ENCODE measurements around the gene CEMIP.
A peak's percentile ranks its signal among the peaks of the same experiment; 100 is the strongest.

The CEMIP gene

DNA sequence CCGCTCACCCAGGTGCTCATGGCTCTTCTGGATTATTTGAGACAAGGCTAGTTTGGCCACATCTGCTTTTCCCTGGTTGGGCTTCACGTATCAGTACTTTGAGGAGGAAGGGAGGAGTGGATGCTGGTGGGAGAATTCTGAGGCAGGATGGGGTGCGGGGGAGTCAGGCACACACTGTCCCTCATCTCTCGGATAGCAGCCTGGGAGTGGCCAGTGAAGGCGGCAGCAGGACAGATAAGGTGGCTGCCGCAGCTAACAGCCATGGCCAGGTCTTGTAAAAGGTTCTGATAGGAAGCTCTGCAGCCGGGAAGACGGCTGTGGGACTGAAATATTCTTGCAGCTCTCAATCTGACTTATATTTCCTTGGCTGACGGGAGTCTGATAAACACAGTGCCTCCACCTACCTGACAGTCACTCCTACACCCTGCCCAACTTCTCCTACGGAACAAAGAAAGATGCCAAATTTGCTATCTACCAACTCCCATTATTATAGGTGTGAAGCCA lies 123.2 kb downstream of the CEMIP start:
- TF ChIP-seq, protein P1, sequence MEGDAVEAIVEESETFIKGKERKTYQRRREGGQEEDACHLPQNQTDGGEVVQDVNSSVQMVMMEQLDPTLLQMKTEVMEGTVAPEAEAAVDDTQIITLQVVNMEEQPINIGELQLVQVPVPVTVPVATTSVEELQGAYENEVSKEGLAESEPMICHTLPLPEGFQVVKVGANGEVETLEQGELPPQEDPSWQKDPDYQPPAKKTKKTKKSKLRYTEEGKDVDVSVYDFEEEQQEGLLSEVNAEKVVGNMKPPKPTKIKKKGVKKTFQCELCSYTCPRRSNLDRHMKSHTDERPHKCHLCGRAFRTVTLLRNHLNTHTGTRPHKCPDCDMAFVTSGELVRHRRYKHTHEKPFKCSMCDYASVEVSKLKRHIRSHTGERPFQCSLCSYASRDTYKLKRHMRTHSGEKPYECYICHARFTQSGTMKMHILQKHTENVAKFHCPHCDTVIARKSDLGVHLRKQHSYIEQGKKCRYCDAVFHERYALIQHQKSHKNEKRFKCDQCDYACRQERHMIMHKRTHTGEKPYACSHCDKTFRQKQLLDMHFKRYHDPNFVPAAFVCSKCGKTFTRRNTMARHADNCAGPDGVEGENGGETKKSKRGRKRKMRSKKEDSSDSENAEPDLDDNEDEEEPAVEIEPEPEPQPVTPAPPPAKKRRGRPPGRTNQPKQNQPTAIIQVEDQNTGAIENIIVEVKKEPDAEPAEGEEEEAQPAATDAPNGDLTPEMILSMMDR (conservative IDR thresholded peaks at IDR 0.05; ENCODE audit: low read depth, low read length) = no peak
- H3K4me3 ChIP-seq (ENCODE audit: low read depth, low read length) = no peak overlapping the region
- no peak for DNase-seq (ENCODE audit: low read depth)

DNA sequence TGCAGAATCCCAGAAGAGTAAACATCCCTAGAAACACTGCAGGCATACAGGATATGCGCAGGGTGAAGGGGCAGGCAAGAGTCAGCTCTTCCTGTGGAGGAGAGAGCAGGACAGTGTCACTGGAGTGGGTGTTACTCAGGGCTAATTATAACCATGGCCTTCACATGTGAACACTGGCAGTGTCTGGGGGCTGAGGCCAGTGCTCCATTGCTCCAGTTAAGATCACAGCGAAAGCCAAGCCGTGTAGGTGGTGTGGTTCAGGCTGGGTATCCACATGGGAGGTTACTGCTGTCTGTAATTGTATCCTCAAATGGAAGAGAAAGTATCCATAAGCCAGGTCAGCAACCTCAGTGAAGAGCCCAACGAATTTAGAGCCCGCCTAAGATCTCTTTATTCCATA lies 125.8 kb downstream of the CEMIP start:
- TF ChIP-seq, protein P1 (conservative IDR thresholded peaks at IDR 0.05; ENCODE audit: low read depth, low read length) = no peak
- peak; percentile 62 for DNase-seq (ENCODE audit: low read depth)

DNA sequence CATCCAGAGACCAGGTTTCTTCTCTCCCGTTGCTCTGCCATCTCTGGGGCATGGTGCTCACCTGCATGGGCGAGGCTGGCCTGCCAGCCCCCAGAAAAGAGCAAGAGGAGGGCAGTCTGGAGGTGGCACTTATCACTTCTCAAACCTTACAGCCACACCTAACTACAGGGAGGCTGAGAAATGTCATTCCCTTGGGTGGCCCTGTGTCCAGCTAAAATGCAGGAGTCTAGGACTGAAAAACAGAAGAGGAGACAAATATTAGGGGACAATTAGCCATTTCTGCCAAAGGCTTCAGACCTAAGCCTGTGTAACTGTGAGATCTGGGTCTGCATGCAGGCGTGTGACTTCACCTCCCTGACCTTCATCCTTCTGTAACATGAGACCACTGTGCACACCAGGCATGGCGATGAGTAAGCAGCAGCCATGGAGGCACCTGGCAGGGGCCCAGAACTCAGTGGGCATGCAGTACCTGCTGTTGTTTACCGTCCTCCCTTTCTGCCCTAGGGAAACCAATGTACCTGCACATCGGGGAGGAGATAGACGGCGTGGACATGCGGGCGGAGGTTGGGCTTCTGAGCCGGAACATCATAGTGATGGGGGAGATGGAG lies 127.1 kb downstream of the CEMIP start:
- TF ChIP-seq, protein P1 (conservative IDR thresholded peaks at IDR 0.05; ENCODE audit: low read depth, low read length) = no peak
- H3K4me3 ChIP-seq (ENCODE audit: low read depth, low read length) = no peak overlapping the region
- peak; percentile 65 for DNase-seq (ENCODE audit: low read depth)

More for the DNA sequence above, 125.8 kb downstream of the CEMIP start:
- no peak overlapping the region for H3K4me3 ChIP-seq (ENCODE audit: low read depth, low read length)

DNA sequence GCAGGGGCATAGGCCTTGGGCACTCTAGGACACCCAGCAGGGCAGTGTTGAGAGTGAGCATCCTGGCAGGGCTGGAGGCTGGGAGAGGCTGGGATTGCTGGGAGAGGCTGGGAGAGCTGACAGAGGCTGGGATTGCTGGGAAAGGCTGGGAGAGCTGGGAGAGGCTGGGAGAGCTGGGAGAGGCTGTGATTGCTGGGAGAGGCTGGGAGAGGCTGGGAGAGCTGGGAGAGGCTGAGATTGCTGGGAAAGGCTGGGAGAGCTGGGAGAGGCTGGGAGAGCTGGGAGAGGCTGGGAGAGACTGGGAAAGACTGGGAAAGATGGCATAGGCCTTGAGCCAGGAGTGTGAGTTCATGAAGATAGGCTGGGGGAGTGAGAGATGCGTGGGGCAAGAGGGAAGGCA lies 132.7 kb downstream of the CEMIP start:
- no peak for DNase-seq (ENCODE audit: low read depth)
- TF ChIP-seq, protein P1 (conservative IDR thresholded peaks at IDR 0.05; ENCODE audit: low read depth, low read length) = no peak
- no peak overlapping the region for H3K4me3 ChIP-seq (ENCODE audit: low read depth, low read length)

DNA sequence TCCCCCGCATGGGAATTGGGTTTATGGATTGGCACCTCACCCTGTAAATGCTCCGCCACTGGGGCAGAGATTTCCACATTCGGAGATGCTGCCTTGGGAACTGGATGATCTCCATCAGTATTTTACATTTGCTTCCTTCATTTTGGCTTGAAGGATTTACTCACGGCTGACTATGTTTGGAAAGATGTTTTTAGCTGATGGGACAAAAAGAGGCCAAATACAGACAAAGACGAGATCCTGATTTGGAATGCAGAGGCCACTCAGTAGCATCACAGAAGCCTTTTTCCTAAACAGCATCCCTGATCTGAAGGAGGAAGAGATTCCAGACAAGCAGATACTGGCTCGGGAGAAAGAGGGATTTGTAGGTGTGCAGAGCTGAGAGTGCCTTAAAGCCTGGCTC lies 133.5 kb downstream of the CEMIP start:
- H3K4me3 ChIP-seq (ENCODE audit: low read depth, low read length) = no peak overlapping the region
- TF ChIP-seq, protein P1 (conservative IDR thresholded peaks at IDR 0.05; ENCODE audit: low read depth, low read length) = no peak
- no peak for DNase-seq (ENCODE audit: low read depth)

DNA sequence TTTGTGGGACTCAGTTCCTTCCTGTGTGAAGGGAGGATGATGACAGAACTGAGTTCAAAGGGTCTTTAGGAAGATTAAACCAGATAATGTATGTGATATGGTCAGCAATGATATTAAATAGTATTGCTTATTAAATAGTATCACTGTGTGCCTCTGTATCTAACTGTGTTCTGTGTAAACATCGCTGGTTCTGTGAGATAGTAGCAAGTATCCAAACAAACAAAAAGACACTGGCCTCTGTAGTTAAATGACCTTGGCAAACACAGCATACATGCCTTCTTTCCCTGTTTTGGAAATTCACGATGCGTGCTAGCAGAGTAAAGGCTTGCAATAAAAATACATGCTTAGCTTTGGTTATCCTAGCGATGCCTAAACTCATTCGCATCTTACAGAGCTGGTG lies 134.4 kb downstream of the CEMIP start:
- H3K4me3 ChIP-seq (ENCODE audit: low read depth, low read length) = no peak overlapping the region
- TF ChIP-seq, protein P1 (conservative IDR thresholded peaks at IDR 0.05; ENCODE audit: low read depth, low read length) = no peak
- no peak for DNase-seq (ENCODE audit: low read depth)

DNA sequence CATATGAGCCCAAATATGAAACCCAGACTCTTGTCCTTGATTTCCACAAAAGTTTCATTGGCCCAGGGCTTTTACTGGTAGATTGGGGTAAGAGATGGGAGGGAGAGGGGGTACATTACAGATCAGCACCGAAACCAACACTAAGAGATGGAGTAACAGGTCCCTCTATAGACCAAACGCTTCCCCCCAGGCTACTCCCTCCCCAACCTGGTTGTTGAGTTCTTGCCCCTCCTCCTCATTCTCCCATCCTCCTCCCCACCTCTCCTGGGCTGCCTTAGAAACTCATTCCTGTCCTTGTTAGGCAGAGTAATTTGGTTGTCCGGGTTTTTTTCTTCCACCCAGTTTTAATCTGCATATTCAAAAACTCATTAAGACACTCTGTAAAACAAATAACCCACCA lies 136.3 kb downstream of the CEMIP start:
- no peak overlapping the region for H3K4me3 ChIP-seq (ENCODE audit: low read depth, low read length)
- TF ChIP-seq, protein P1 (conservative IDR thresholded peaks at IDR 0.05; ENCODE audit: low read depth, low read length) = no peak
- no peak for DNase-seq (ENCODE audit: low read depth)
